ENCODE measurements around the gene FSIP1.
"Not testable (repeated sequence)": the region's sequence is repeated elsewhere in the genome, so short reads cannot be mapped to it uniquely, and the experiment has no call there.

Gene FSIP1

GRCh38 chr15:39782441-39783138 lies at the start of gene FSIP1:
Gene FSIP1 (minus strand): TSS chr15:39782841. CDS start chr15:39776524, 6,317 bp downstream.
- DNase-seq (ENCODE audit: low spot score): peak; percentile 98

GRCh38 chr15:39830166-39830565 lies 47.5 kb upstream of the FSIP1 start:
- DNase-seq (ENCODE audit: low spot score): no peak

GRCh38 chr15:39828374-39828931 lies 45.8 kb upstream of the FSIP1 start:
- DNase-seq (ENCODE audit: low spot score): peak; percentile 34

GRCh38 chr15:39826975-39827374 lies 44.3 kb upstream of the FSIP1 start:
- DNase-seq (ENCODE audit: low spot score): no peak

- DNase-seq (ENCODE audit: low spot score): no peak
Observed at GRCh38 chr15:39823634-39824033, 41.0 kb upstream of the FSIP1 start.

- no peak for DNase-seq (ENCODE audit: low spot score)
Observed at GRCh38 chr15:39820050-39820602, 37.5 kb upstream of the FSIP1 start.

- DNase-seq (ENCODE audit: low spot score): no peak
Observed at GRCh38 chr15:39819533-39819932, 36.9 kb upstream of the FSIP1 start.

GRCh38 chr15:39817892-39818291 lies 35.3 kb upstream of the FSIP1 start:
- no peak for DNase-seq (ENCODE audit: low spot score)

- no peak for DNase-seq (ENCODE audit: low spot score)
Observed at GRCh38 chr15:39814489-39814888, 31.8 kb upstream of the FSIP1 start.

GRCh38 chr15:39812651-39813050 lies 30.0 kb upstream of the FSIP1 start:
- not testable (repeated sequence) for DNase-seq (ENCODE audit: low spot score)

GRCh38 chr15:39808909-39809308 lies 26.3 kb upstream of the FSIP1 start:
- no peak for DNase-seq (ENCODE audit: low spot score)

- no peak for DNase-seq (ENCODE audit: low spot score)
Observed at GRCh38 chr15:39807791-39808190, 25.1 kb upstream of the FSIP1 start.

- DNase-seq (ENCODE audit: low spot score): no peak
Observed at GRCh38 chr15:39804026-39804425, 21.4 kb upstream of the FSIP1 start.

GRCh38 chr15:39803016-39803415 lies 20.4 kb upstream of the FSIP1 start:
- no peak for DNase-seq (ENCODE audit: low spot score)

- no peak for DNase-seq (ENCODE audit: low spot score)
Observed at GRCh38 chr15:39801641-39802309, 19.1 kb upstream of the FSIP1 start.

GRCh38 chr15:39799552-39800011 lies 16.9 kb upstream of the FSIP1 start:
- peak; percentile 46 for DNase-seq (ENCODE audit: low spot score)

- no peak for DNase-seq (ENCODE audit: low spot score)
Observed at GRCh38 chr15:39798382-39798781, 15.7 kb upstream of the FSIP1 start.

- no peak for DNase-seq (ENCODE audit: low spot score)
Observed at GRCh38 chr15:39797407-39797806, 14.8 kb upstream of the FSIP1 start.

GRCh38 chr15:39796601-39797000 lies 14.0 kb upstream of the FSIP1 start:
- DNase-seq (ENCODE audit: low spot score): no peak

GRCh38 chr15:39795486-39795885 lies 12.8 kb upstream of the FSIP1 start:
- no peak for DNase-seq (ENCODE audit: low spot score)

GRCh38 chr15:39794954-39795353 lies 12.3 kb upstream of the FSIP1 start:
- DNase-seq (ENCODE audit: low spot score): no peak

- no peak for DNase-seq (ENCODE audit: low spot score)
Observed at GRCh38 chr15:39793923-39794322, 11.3 kb upstream of the FSIP1 start.

GRCh38 chr15:39792844-39793335 lies 10.2 kb upstream of the FSIP1 start:
- no peak for DNase-seq (ENCODE audit: low spot score)
